22Rv1 (cell line): ENCODE data around the gene CEP20.
"Not testable (repeated sequence)": the region's sequence is repeated elsewhere in the genome, so short reads cannot be mapped to it uniquely, and the experiment has no call there.

ENCODE experiments used
- H3K27ac ChIP-seq: fragments of 450-650 bp; 2 replicates; pipeline ENCODE4 v1.5.1; 2017
- CTCF ChIP-seq: fragments of 450-650 bp; IDR thresholded peaks from 2 replicates; pipeline ENCODE4 v1.5.1; 2017; ENCODE audit warnings: mild to moderate bottlenecking
- ZFX ChIP-seq: fragments of 450-650 bp; IDR thresholded peaks from 2 replicates; pipeline ENCODE4 v1.6.1; 2017; ENCODE audit warnings: antibody characterized with exemption, borderline replicate concordance

CEP20 gene

GRCh38 chr16:15924996-15925395, 36.6 kb upstream of the CEP20 start:
- H3K27ac ChIP-seq: no peak overlapping the region
- TF ChIP-seq ZFX (no peak), CTCF (no peak)

GRCh38 chr16:15919331-15919730, 30.9 kb upstream of the CEP20 start:
- H3K27ac ChIP-seq: no peak overlapping the region
- no peak for TF ChIP-seq CTCF

GRCh38 chr16:15918314-15918713, 29.9 kb upstream of the CEP20 start:
- not testable (repeated sequence) for H3K27ac ChIP-seq

GRCh38 chr16:15916323-15916722, 27.9 kb upstream of the CEP20 start:
- TF ChIP-seq CTCF (no peak), ZFX (no peak)
- no peak overlapping the region for H3K27ac ChIP-seq

GRCh38 chr16:15915555-15916081, 27.2 kb upstream of the CEP20 start:
- H3K27ac ChIP-seq: no peak overlapping the region
- no peak for TF ChIP-seq ZFX

- TF ChIP-seq ZFX (no peak), CTCF (no peak)
- H3K27ac ChIP-seq: no peak overlapping the region
Observed at GRCh38 chr16:15913046-15913698, 24.8 kb upstream of the CEP20 start.

- H3K27ac ChIP-seq: no peak overlapping the region
- TF ChIP-seq CTCF (no peak), ZFX (no peak)
Observed at GRCh38 chr16:15911198-15911597, 22.8 kb upstream of the CEP20 start.

GRCh38 chr16:15907863-15908478, 19.6 kb upstream of the CEP20 start:
- no peak for TF ChIP-seq ZFX
- TF ChIP-seq CTCF: no peak
- H3K27ac ChIP-seq: no peak overlapping the region
